ENCODE results near the gene GALNT2. TPM values are rescaled to one million over a fixed set of nuclear protein-coding genes. Genes with fewer than 3 reads are reported as not detected.

GALNT2 gene
- total and polyA plus RNA-seq, 2 of the 4 experiments (the other 2 are of a cell fraction): 50.4 to 189 TPM

- ChIA-PET POLR2A (ENCODE audit: unreplicated experiment) (no interaction called here), CTCF (no interaction called here)
- ATAC-seq (ENCODE audit: low read depth) (no peak), DNase-seq (no peak)
- H4K8ac ChIP-seq (ENCODE audit: low read depth in 2 of 2, low read length in 2 of 2): no peak overlapping the region
- no peak overlapping the region for H2BK15ac ChIP-seq (ENCODE audit: low read depth, low read length)
- no peak overlapping the region for H3K14ac ChIP-seq (replicated peaks; ENCODE audit: low read depth, low read length)
- no TSS peak for BruUV-seq (replicated peaks)
- no peak overlapping the region for H2AK9ac ChIP-seq (replicated peaks; ENCODE audit: low read depth, low read length, poor library complexity)
- no peak overlapping the region for H4K5ac ChIP-seq (ENCODE audit: low read depth, low read length)
- no peaks in the 10 kb centered on the region for H3K36me3 ChIP-seq (ENCODE audit: control insufficient read depth, insufficient read depth, low read length)
- intact Hi-C loops (cut with micrococcal nuclease) (no loop called here), in situ Hi-C loops (cut with MboI; ENCODE audit: low sequenced_read_pairs) (no loop called here), dilution Hi-C loops (cut with HindIII; ENCODE audit: low sequenced_read_pairs, unreplicated experiment) (no loop called here)
- no peak overlapping the region for H3K4me3 ChIP-seq (ENCODE audit: insufficient read depth, low read depth, low read length)
- 100% methylated on average over 4 of the region's 24 CpGs; no CpG with 5 or more reads in 1 of the 2 experiments for WGBS, 2 experiments (ENCODE audit: extremely low coverage in 2 of 2, insufficient read length in 1 of 2)
- H3K4me2 ChIP-seq (ENCODE audit: low read depth, low read length): no peak overlapping the region
- H3K9ac ChIP-seq (ENCODE audit: low read depth, low read length): no peak overlapping the region
- H2AK5ac ChIP-seq (ENCODE audit: low read depth, low read length): no peak overlapping the region
- no peak overlapping the region for H3K23ac ChIP-seq (ENCODE audit: low read depth, low read length)
- H3K56ac ChIP-seq (ENCODE audit: extremely low read depth, insufficient read depth, low read length): no peak overlapping the region
- no peaks in the 10 kb centered on the region for H3K9me1 ChIP-seq (ENCODE audit: insufficient read depth, low read length)
- no peaks in the 10 kb centered on the region for H4K20me1 ChIP-seq (ENCODE audit: insufficient read depth, low read length)
- H3K27ac ChIP-seq (ENCODE audit: insufficient read depth, low read length): no peak overlapping the region
- H3K4me1 ChIP-seq (ENCODE audit: control insufficient read depth, insufficient read depth, low read length): no peaks in the 10 kb centered on the region
- H4K91ac ChIP-seq (ENCODE audit: insufficient read depth, low read depth, low read length): no peak overlapping the region
- H3K4ac ChIP-seq (ENCODE audit: low read depth, low read length): no peak overlapping the region
- H2BK20ac ChIP-seq (ENCODE audit: low read depth, low read length): no peak overlapping the region
- H3K9me3 ChIP-seq (ENCODE audit: control insufficient read depth, insufficient read depth, low read length): no peaks in the 10 kb centered on the region
- H3K18ac ChIP-seq (ENCODE audit: low read depth, low read length): no peak overlapping the region
- H2AFZ ChIP-seq (replicated peaks; ENCODE audit: low read length, poor library complexity): no peak overlapping the region
- TF ChIP-seq POLR2A (IDR thresholded peaks at IDR 0.05; ENCODE audit: low read depth, low read length) (no peak), MXI1 (IDR thresholded peaks at IDR 0.05; ENCODE audit: borderline replicate concordance, low read depth, low read length) (no peak), MAZ (IDR thresholded peaks at IDR 0.05; ENCODE audit: borderline replicate concordance, low read depth, low read length) (no peak)
- TF ChIP-seq, protein P1, sequence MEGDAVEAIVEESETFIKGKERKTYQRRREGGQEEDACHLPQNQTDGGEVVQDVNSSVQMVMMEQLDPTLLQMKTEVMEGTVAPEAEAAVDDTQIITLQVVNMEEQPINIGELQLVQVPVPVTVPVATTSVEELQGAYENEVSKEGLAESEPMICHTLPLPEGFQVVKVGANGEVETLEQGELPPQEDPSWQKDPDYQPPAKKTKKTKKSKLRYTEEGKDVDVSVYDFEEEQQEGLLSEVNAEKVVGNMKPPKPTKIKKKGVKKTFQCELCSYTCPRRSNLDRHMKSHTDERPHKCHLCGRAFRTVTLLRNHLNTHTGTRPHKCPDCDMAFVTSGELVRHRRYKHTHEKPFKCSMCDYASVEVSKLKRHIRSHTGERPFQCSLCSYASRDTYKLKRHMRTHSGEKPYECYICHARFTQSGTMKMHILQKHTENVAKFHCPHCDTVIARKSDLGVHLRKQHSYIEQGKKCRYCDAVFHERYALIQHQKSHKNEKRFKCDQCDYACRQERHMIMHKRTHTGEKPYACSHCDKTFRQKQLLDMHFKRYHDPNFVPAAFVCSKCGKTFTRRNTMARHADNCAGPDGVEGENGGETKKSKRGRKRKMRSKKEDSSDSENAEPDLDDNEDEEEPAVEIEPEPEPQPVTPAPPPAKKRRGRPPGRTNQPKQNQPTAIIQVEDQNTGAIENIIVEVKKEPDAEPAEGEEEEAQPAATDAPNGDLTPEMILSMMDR (conservative IDR thresholded peaks at IDR 0.05; ENCODE audit: low read depth, low read length): no peak
- H2BK5ac ChIP-seq (ENCODE audit: low read depth, low read length, poor library complexity, severe bottlenecking): no peak overlapping the region
- peaks cover 12% of the 10 kb centered on the region for H3K27me3 ChIP-seq (ENCODE audit: control insufficient read depth, insufficient read depth, low read length)
- no peaks in the 10 kb centered on the region for H3K79me1 ChIP-seq (ENCODE audit: low read depth in 1 of 2, low read length in 2 of 2)
- no peak overlapping the region for H2BK120ac ChIP-seq (ENCODE audit: low read depth, low read length)
Observed at GRCh38 chr1:230057681-230058565, 9.1 kb upstream of the GALNT2 start.

All from IMR-90 (cell line).